ENCODE measurements around the gene ZMYM5.
"Not testable (repeated sequence)": the region's sequence is repeated elsewhere in the genome, so short reads cannot be mapped to it uniquely, and the experiment has no call there.

The ZMYM5 gene

DNA sequence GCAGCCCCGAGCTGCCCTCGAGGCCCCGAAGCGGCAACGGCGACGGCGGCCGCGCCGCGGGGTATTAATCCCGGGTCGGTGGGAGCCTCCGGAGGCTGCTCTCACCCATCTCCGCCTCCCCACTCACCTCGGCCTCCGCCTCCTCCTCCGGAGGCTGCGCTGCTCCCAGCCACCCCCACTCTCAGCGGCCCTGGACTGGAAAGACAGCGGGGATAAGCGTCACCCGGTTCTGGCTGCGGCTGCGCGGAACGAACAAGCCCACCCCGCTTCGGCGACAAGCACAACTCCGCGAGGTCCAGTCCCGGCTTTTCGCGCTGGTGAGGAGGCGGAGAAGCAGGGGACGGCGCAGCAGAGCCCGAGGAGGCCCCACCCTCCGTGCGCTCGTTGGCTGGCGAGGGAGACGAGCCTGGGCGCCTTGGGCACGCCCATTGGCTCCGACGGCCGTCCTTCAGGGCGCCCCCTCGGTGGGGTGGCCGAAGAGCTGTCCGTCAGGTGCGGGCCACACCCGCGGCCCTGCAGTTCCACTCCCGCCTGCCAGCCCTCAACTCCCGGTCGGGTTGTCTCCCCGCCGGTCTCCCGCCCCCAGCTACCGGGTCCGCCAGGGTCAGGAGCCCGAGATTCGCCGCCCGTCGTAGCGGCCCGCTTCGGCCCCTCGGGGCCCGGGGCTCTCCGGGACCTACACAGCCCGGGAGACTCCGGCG, at the start of gene ZMYM5:
TSS of gene ZMYM5 (minus strand) at position 327 of the 701 bp plus-strand sequence. CDS start 11,469 bp downstream, outside the sequence.
- DNase-seq = peak; percentile 99

DNA sequence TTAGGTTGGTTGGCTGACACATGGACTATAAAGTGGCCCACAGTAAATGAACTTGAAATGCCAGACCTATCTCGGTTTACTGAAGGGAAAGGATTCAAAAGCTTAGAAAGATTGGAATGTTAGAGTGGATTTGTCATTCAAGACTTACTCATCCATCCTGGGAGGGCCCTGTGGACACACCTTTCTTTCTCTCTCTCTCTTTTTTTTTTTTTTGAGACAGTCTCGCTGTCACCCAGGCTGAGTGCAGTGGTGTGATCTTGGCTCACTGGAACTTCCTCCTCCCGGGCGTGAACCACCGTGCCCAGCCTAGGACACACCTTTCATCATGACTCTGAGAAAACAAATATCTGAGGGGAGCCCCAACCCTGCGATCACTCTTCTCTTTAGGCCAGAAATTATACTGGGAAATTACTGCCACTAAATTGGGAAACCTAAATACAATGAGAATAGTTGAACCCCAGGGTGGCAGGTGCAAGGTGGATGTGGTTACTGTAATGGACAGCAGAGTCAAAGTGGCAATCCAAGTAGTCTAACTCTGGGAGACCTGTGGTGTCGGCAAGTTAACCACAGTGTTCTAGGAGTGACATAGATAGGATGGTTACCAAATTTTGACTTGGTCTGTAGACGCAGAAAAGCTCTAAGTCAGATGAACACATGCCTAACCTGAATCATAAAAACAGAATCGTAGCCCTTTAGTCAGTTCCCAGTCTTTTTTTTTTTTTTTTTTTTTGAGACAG, 47.1 kb upstream of the ZMYM5 start:
- DNase-seq = no peak

DNA sequence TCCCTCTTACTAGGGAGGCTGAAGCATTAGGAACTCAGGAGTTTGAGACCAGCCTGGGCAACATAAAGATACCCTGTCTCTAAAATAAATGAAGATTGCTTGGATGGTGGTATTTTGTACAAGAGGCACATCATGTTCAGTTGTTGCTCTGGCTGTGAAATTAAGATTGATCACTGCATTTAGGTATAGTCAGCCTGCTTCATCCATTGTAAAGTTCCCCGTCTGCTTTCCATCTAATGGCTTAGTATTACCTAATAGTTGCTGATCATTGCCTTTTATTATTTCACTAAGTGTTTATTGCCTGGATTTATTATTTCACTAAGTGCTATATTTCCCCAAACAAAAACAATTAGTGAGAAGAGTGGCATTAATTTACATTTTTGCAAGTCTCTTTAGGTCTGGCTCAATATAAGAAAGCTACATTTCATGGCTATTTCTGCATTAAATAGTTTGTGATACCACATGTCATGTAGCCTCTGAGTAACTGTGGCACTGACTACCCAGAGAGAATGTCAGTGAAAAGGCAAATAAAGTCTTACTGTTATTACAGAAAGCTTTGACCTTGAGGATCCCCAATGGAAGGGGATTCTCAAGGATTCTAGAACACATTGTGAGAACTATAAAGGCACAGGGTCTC, 45.0 kb upstream of the ZMYM5 start:
- DNase-seq = no peak

DNA sequence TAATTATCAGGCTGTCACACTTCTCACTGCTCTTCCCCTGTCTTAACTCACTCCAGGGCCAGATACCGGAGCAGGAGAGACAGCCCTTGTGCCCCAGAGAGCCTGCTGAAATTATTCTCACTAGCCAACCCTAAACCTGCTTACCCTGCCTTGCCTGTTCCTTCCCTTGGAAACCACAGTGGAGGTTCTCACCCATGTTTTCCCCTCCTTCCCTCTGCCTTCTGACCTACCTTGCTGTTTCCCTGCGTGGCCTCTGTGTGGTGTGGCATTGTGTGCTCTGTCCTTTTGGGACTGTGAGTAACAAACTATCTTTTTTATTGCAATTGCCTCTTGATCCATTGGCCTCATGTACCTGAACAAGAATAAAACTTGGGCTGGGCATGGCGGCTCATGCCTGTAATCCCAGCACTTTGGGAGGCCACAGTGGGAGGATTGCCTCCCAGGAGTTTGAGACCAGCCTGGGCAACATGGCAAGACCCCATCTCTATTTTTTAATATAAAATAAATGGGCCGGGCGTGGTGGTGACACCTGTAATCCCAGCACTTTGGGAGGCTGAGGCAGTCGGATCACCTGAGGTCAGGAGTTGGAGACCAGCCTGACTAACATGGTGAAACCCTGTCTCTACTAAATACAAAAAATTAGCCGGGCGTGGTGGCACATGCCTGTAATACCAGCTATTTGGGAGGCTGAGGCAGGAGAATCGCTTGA, 42.2 kb upstream of the ZMYM5 start:
- DNase-seq = not testable (repeated sequence)

DNA sequence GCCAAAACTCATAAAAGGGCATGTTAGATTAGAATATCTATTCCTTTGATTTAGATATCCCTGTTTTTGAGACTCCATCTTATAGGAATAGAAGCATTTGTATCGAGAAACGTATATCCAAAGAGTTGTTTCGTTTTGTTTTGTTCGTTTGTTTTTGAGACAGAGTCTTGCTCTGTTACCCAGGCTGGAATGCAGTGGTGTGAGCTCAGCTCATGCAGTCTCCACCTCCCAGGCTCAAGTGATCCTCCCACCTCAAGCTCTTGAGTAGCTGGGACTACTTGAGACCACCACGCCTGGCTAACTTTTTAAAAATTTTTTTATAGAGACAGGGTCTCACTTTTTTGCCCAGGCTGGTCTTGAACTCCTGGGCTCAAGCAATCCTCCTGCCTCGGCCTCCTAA, 26.6 kb upstream of the ZMYM5 start:
- DNase-seq = no peak

- peak; percentile 57 for DNase-seq
These were observed 25.4 kb upstream of the ZMYM5 start for GRCh38 chr13:19888799-19889198.

DNA sequence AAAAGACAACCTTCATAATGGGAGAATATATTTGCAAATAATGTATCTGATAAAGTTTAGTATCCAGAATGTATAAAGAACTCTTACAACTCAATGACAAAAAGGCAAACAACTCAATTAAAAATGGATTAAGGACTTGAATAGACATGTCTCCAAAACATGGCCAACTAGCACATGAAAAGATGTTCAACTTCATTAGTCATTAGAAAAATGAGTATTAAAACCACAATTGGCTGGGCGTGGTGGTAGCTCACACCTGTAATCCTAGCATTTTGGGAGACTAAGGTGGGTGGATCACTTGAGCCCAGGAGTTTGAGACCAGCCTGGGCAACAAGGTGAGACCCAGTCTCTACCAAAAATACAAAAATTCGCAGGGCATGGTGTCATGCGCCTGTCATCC, 18.8 kb upstream of the ZMYM5 start:
- DNase-seq = no peak

GRCh38 chr13:19881641-19882040, 18.2 kb upstream of the ZMYM5 start:
- no peak for DNase-seq

DNA sequence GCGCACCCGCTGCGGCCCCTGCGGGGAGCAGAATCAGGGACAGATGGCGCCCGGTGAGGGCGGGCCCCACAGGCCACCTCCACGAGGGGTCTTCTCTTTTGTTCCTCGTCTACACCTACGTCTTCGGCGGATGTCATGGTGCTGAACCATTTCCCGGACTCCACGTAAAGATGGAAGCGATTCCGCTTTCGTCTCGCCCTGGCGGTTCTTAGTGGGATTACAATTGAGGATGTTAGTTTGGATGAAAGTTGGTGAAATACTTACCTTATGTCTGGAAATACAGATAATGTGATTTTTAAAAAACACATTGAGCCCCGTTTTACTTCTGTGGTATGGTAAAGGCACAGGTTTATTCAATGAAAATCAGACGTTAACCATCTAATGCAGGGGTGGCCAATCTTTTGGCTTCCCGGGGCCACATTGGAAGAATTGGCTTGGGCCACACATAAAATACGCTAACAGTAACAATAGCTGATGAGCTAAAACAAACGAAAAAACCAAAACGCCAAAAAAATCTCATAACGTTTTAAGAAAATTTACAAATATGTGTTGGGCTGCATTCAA, 1.4 kb upstream of the ZMYM5 start:
- DNase-seq = peak; percentile 91

GRCh38 chr13:19864024-19864745, 736 bp upstream of the ZMYM5 start:
- DNase-seq = peak; percentile 95

- peak; percentile 77 for DNase-seq
These were observed 752 bp downstream of the ZMYM5 start for GRCh38 chr13:19862481-19863313.

DNA sequence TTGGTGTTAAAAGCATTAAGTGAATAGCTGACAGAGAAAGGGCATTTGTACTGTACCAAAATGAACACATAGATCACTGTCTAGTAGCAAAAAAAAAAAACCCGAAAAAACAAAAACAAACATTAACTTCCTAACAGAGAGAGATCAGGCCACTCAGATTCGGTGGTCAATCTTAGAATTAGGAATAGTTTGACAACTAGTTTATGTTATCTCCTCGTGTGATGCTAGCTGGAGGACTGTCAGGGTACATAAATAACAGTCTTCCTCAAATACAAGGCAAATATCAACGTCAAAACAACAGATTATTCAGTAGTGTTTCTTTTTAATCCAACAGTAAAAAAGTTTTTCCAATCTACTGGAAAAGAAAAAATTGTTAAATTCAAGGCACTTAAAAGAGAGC, 1.7 kb downstream of the ZMYM5 start:
- DNase-seq = peak; percentile 8

DNA sequence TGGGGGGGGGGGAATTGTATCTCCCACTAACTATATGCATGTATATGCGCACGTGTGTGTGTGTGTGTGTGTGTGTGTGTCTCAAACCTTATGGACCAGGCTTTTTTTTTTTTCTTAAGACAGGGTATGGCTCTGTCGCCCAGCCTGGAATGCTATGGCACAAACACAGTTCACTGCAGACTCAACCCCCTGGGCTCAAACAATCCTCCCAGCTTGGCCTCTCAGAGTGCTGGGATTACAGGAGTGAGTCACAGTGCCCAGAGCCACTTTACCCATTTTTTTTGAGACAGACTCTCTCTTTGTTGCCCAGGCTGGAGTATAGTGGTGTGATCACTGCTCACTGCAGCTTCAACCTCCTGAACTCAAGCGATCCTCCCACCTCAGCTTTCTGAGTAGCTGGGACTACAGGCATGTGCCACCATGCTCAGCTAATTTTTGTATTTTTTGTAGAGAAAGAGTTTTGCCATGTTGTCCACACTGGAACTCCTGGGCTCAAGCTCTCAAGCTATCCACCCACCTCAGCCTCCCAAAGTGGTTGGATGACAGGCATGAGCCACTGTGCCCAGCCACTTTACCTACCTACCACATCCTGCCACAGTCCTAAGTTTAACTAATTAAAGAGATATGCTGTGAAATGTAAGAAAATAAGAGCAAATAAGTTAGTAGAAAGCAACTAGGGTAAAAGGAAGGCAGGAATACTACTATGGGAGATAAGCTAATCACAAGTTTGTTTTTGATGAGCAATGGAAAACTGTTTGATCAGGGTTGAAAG, 2.4 kb downstream of the ZMYM5 start:
- peak; percentile 13 for DNase-seq

- not testable (repeated sequence) for DNase-seq
These were observed 5.8 kb downstream of the ZMYM5 start for GRCh38 chr13:19857637-19858036.

- DNase-seq = no peak
These were observed 10.7 kb downstream of the ZMYM5 start for GRCh38 chr13:19852766-19853165.

GRCh38 chr13:19845758-19846157, 17.7 kb downstream of the ZMYM5 start:
- DNase-seq = peak; percentile 31

GRCh38 chr13:19838865-19839275, 24.6 kb downstream of the ZMYM5 start:
- no peak for DNase-seq

GRCh38 chr13:19836472-19836871, 27.0 kb downstream of the ZMYM5 start:
- peak; percentile 52 for DNase-seq

DNA sequence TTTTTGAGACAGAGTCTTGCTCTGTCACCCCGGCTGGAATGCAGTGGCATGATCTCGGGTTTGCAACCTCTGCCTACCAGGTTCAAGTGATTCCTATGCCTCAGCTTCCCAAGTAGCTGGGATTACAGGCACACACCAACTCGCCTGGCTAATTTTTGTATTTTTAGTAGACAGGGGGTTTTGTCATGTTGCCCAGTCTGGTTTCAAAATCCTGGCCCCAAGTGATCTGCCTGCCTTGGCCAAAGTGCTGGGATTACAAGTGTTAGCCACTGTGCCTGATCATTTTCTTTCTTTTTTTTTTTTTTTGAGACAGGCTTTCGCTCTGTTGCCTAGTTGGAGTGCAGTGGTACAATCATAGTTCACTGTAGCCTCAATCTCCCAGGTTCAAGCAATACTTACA, 28.7 kb downstream of the ZMYM5 start:
- DNase-seq = no peak

GRCh38 chr13:19822673-19823072, 40.8 kb downstream of the ZMYM5 start:
- no peak for DNase-seq
